ENCODE results near the gene TIGIT. TPM values are rescaled to one million over a fixed set of nuclear protein-coding genes. Genes with fewer than 3 reads are reported as not detected.

TIGIT gene
- total and polyA plus RNA-seq, 2 of the 13 experiments (the other 11 are each of a cell fraction or from before 2014, with no cell fraction given): not detected

DNA sequence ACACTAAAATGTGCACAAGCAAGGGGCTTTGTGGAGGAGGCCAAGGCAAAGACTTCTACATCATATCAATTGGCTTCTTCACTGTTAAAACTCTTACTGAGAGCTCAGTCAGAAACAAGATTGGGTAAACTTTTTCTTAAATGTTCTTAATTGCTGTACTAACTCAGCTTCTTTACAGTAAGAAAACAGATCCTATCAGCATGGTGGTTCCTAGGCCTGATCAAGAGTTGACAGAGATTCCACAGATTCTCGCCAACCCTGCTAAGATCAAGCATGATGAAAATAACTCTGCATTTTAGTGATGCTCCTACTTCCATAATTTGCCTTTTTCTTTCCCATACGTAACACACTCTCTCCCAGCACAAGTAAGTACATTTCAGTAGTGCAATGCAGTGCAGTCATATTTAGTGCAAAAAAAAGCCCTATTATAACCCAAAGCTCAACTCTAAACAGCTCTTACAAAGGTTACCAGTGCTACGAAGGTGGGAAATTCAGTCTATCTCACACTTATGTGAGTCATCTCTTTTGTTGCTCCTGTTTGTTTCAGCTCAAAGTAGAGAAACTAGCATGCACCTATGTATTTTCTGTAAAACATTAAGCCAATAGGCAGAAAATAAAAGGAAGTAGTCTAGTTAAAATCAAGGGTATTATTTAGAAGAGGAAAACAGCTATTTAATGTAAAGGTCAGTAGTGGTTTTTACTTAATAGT lies 29.9 kb downstream of the TIGIT start:
- Histone ChIP-seq H4K20me1 (ENCODE audit: insufficient read depth, low read length) (no peaks in the 10 kb centered on the region), H3K4me2 (ENCODE audit: low read depth, low read length) (no peak overlapping the region), H3K9ac (ENCODE audit: insufficient read depth, low read depth, low read length) (no peak overlapping the region), H3K9me3 (ENCODE audit: low read length) (no peaks in the 10 kb centered on the region), H3K27me3 (ENCODE audit: control insufficient read depth in 1 of 2, insufficient read depth in 2 of 2, low read length in 2 of 2) (no peaks in the 10 kb centered on the region), H2AFZ (ENCODE audit: low read length) (no peak overlapping the region), H3K36me3 (replicated peaks in 1 of 2; ENCODE audit: control insufficient read depth in 1 of 2, insufficient read depth in 2 of 2, low read length in 2 of 2) (no peaks in the 10 kb centered on the region), H3K4me1 (ENCODE audit: insufficient read depth, low read length) (peaks cover 21% of the 10 kb centered on the region; the same call in 1 of the 2 replicates), H3K27ac (ENCODE audit: extremely low read length, insufficient read depth, low read length) (no peak overlapping the region), H3K79me2 (ENCODE audit: insufficient read depth, low read length) (no peaks in the 10 kb centered on the region), H3K4me3 (replicated peaks in 1 of 3; ENCODE audit: insufficient read depth in 1 of 3, low read depth in 2 of 3, low read length in 3 of 3) (no peak overlapping the region)
- TF ChIP-seq ZNF724P (CRISPR knock-in tag; IDR thresholded peaks at IDR 0.05; ENCODE audit: borderline replicate concordance): no peak
- TF ChIP-seq HNF4A (CRISPR knock-in tag; IDR thresholded peaks at IDR 0.05): no peak
- no peak for TF ChIP-seq HNRNPK (IDR thresholded peaks at IDR 0.05; ENCODE audit: low read depth, low read length, poor library complexity, severe bottlenecking)
- TF ChIP-seq SOX5 (CRISPR knock-in tag; IDR thresholded peaks at IDR 0.05; ENCODE audit: borderline replicate concordance): peak; percentile 73; the same call in 1 of the 2 replicates
- CTCF ChIA-PET (ENCODE audit: low intra/inter-chr PET ratio, low total read pairs): no interaction called here
- DNase-seq (ENCODE audit: low spot score) (no peak), FAIRE-seq (no peak), ATAC-seq (peak; percentile 43; the same call in 1 of the 3 replicates)
- intact Hi-C loops (cut with micrococcal nuclease; ENCODE audit: unreplicated experiment) (no loop called here), in situ Hi-C loops (cut with HindIII; ENCODE audit: extremely low pct_ligation_motif_present, low pct_unique_long_range_greater_than_20kb) (no loop called here)
- 94% methylated on average over 3 of the region's 3 CpGs for WGBS (ENCODE audit: low lambda C conversion rate)
- no TSS peak for BruUV-seq (replicated peaks)
- POLR2A ChIA-PET: no interaction called here

DNA sequence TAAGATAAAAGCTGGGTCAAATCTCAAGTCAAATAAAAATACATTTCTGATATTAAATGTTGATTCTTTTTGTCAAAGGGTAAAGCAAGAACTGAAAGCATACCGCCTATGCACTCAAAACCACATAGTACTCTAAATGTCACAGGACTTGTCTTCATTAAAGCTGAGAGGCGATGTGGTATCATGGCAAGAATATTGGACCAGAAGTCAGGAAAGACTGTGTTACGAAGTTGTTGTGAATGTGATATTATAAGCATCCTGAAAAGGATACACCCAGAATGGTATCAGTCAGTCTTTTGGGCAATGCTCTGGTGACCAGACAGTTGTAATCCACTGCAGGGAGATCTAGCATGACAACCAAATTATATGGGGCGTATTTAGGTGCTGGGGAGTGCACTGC lies 33.8 kb downstream of the TIGIT start:
- TF ChIP-seq ZNF792 (CRISPR knock-in tag; IDR thresholded peaks at IDR 0.05) (no peak), ATF7-NPFF (CRISPR knock-in tag; IDR thresholded peaks at IDR 0.05; ENCODE audit: low read depth) (no peak), ZNF605 (CRISPR knock-in tag; IDR thresholded peaks at IDR 0.05) (no peak), PAX8 (CRISPR knock-in tag; IDR thresholded peaks at IDR 0.05; ENCODE audit: borderline replicate concordance) (no peak), HOXA9 (CRISPR knock-in tag; IDR thresholded peaks at IDR 0.05; ENCODE audit: borderline replicate concordance) (no peak), SALL2 (CRISPR knock-in tag; IDR thresholded peaks at IDR 0.05) (no peak), ZBTB42 (CRISPR knock-in tag; IDR thresholded peaks at IDR 0.05) (no peak), ZNF468 (CRISPR knock-in tag; IDR thresholded peaks at IDR 0.05) (no peak), PRMT3 (CRISPR knock-in tag; IDR thresholded peaks at IDR 0.05; ENCODE audit: borderline replicate concordance, low read depth) (no peak), ZC3H13 (CRISPR knock-in tag; IDR thresholded peaks at IDR 0.05) (no peak), IRX3 (CRISPR knock-in tag; IDR thresholded peaks at IDR 0.05; ENCODE audit: borderline replicate concordance, low read depth) (no peak), TP53 (CRISPR knock-in tag; conservative IDR thresholded peaks at IDR 0.05) (no peak), NCOA2 (CRISPR knock-in tag; IDR thresholded peaks at IDR 0.05) (no peak)
- intact Hi-C loops (cut with micrococcal nuclease; ENCODE audit: unreplicated experiment) (no loop called here), in situ Hi-C loops (cut with HindIII; ENCODE audit: extremely low pct_ligation_motif_present, low pct_unique_long_range_greater_than_20kb) (no loop called here)
- Histone ChIP-seq H3K9ac (ENCODE audit: insufficient read depth, low read depth, low read length) (no peak overlapping the region), H3K36me3 (replicated peaks in 1 of 2; ENCODE audit: control insufficient read depth in 1 of 2, insufficient read depth in 2 of 2, low read length in 2 of 2) (no peaks in the 10 kb centered on the region), H3K27me3 (ENCODE audit: control insufficient read depth in 1 of 2, insufficient read depth in 2 of 2, low read length in 2 of 2) (no peaks in the 10 kb centered on the region), H3K9me3 (ENCODE audit: low read length) (no peaks in the 10 kb centered on the region), H3K79me2 (ENCODE audit: insufficient read depth, low read length) (no peaks in the 10 kb centered on the region), H3K27ac (ENCODE audit: extremely low read length, insufficient read depth, low read length) (no peak overlapping the region), H4K20me1 (ENCODE audit: insufficient read depth, low read length) (no peaks in the 10 kb centered on the region), H3K4me1 (ENCODE audit: insufficient read depth, low read length) (peaks cover 31% of the 10 kb centered on the region), H2AFZ (ENCODE audit: low read length) (no peak overlapping the region), H3K4me3 (replicated peaks in 1 of 3; ENCODE audit: insufficient read depth in 1 of 3, low read depth in 2 of 3, low read length in 3 of 3) (no peak overlapping the region), H3K4me2 (ENCODE audit: low read depth, low read length) (no peak overlapping the region)
- WGBS (ENCODE audit: low lambda C conversion rate): 98% methylated on average over 4 of the region's 4 CpGs
- DNase-seq (ENCODE audit: low spot score) (no peak), FAIRE-seq (no peak), ATAC-seq (no peak)
- ChIA-PET POLR2A (no interaction called here), CTCF (ENCODE audit: low intra/inter-chr PET ratio, low total read pairs) (no interaction called here)
- no TSS peak for BruUV-seq (replicated peaks)

Data from HepG2 (cell line).